HG03469 (cell line): ENCODE results near the gene VTN.

Source experiments
- ATAC-seq: cut with Tn5 transposase; IDR thresholded peaks from one replicate; pipeline ENCODE4 v1.9.1; 2021; ENCODE audit warnings: mild to moderate bottlenecking, moderate library complexity, moderate number of reproducible peaks; ENCODE audit not compliant: unreplicated experiment

The VTN gene

DNA sequence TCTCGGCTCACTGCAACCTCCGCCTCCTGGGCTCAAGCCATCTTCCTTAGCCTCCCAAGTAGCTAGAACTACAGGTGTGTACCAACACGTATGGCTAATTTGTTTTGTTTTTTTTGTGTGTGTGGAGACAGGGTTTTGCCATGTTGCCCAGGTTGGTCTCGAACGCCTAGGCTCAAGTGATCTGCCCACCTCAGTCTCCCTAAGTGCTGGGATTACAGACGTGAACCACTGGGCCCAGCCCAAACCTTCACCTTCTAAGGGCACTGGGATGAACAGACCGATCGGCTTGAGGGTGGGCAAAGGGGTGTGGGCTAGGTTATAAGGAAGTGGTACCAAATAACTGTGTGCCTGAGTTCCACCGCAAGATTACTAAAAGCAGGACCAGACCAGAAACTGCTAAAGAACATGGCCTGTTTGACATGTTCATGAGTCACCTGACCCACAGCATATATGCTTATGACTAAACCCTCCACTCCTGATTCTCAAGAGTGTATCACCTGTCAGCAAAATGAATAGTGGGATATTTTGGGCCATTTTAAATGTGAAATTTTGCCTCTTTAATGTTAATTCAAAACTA, 43.0 kb downstream of the VTN start:
- ATAC-seq, result no peak

DNA sequence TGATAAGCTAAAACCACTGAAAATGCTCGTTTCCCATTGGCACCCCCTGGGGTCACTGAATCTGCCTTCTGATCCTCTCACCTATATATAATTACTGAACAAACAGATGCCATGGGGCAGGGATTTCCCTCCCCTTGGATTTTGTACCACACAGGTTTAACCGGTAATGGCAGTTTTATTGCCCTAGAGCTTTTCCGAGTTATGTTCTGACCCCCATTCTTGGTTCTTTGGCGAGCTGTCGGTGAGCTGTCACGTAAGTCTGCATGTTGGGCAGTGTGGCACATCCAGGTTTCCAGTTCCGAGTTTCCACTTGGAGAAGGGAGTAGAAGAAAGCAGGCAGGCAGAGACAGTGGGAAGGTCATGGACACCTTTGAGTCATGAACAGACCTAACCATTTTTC, 44.0 kb downstream of the VTN start:
- ATAC-seq, result no peak

DNA sequence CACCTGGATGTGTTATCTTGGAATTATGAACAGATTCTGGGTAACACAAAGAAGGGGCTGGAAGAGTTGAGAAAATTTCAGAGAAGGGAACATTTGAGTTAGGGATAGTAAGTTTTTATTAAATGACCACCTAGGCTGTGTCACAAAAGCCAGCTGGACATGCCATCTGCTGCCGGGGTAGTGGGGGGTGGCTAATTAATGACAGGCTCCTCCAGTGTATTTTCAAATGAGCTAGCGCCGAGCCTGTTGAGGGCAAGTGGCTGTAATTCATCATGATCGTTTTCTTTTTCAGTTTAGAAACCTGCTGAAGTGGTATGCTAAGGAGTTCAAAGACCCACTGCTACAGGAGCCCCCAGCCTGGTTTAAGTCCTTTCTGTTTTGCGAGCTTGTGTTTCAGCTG, 44.9 kb downstream of the VTN start:
- no peak for ATAC-seq

DNA sequence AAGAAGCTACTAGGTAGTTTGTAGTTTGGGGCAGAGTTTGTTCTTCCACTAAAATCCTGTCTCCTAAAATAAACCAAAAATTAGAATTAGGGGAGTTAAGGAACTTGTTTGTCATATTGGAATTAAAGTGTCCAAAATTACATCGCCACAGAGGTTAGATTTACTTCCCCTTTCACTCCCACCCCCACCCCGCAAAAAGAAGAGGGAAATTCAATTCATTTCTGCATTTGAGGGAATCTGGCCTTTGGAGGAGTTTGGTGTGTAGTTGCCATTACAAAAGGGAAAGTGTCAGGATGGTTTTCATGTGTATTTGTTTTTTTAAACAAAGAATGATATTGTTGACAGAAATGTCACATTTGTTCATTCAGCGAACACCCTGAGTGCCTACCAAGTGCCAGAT, 45.3 kb downstream of the VTN start:
- ATAC-seq, result no peak

DNA sequence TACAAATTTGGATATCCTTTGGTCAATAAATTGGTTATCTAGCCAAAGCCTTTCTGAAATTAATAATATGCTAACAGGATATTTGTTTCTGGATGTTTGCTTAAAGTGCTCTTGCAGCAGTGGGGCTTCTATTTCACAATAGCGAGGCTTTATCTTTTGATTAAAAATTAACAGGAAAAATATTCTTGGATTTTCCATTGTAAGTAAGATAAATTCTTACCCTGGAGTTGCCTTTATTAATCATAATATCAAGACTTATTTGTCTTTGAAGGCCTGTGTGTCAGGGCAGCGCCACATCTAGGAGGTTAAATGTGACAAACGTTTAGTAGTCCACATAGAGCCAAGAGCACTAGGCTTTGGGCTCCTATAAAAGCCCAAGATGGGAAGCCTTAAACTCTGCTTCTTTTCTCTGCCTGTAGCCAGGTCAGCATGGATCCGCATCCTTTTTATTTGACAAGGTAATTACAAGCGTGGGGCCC, 45.8 kb downstream of the VTN start:
- ATAC-seq, result no peak

DNA sequence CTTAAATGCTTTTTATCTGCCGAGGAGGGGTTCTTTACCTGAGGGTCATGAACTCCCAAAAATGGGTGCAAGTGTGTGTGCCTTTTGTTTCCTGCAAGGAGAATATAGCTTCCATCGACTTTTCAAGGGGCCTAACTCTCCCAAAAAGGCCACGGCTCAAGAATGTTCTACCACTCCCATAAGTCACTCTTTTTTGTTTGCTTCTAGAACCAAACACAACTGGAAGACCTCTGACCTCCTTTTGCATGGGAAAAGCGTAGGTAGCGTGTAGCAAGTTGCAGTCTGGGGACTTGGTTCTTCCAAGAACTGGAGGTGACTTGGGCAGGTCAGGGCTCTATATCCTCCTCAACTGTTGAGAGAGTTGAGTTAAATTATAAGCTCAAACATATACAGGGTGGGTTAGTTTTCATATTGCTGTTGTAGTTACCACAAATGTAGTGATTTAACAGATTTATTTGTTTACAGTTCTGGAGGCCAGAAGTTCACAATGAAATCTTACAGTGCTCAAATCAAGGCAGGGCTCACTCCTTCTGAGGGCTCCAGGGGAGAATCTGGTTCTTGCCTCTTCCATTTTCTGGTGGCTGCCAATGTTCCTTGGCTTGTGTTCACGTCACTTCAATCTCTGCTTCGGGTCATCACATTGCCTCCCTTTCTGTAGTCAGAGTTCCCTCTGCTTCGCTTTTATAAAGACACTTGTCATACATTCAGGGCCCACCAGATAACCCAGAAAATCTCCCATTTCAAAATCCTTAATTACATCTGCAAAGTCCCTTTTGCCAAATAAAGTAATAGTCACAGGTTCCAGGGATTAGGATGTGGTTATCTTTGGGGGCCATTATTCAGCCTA, 49.7 kb downstream of the VTN start:
- ATAC-seq, result no peak

DNA sequence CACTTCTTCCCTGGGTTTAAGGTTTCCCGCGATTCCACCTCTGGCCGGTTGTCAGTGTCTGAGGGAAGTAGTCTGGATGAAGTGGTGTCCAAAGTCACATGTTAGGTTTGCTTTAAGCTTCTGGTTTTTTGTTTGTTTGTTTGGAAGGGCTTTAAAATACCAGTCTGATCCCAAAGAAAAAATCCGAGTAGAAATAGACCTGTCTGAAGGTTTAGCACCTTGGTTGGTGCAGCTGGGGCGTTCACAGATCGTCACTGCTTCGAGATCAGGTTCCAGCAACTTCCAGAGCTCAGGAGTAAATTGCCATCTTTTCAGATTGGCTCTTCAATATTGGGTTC, 50.5 kb downstream of the VTN start:
- ATAC-seq, result no peak

DNA sequence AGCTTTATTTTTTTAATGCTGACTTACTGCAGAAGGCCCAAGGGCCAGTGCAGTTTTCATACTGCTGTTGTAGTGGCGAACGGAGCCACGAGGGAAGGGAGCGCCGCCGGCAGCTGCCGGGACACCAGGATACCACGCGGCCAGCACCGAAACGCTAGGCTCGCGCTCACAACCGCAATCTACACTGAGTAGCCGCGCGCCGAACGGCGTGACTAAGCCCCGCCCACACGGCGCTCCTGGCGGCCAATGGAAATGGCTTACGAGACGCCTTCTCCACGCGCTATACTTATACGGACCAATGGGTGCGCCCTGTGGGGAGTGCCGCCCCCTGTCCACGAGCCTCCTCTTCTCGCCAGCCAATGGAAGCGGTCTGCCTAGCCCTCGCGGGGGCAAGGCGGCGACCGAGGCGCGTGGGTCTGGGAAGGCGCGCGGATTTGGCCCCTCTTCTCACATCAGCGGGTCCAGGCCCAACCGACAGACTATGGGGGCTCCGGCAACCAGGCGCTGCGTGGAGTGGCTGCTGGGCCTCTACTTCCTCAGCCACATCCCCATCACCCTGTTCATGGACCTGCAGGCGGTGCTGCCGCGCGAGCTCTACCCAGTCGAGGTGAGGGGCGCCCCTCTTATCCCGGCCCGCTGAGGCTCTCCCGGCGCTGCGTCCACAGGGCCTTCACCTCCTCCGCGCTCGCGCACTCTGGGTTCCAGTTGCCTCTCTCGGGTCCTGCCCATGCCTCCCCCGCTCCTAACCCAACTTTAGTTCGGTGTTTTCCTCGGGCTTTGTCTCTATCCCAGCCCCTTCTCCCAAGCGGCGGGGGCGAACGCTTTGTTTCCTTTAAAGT, 51.1 kb downstream of the VTN start, which contains the start of gene TMEM97:
TSS of gene TMEM97 (plus strand) at position 442 of the 839 bp plus-strand sequence. CDS start at position 482, 40 bp downstream.
- ATAC-seq, result peak; percentile 77

DNA sequence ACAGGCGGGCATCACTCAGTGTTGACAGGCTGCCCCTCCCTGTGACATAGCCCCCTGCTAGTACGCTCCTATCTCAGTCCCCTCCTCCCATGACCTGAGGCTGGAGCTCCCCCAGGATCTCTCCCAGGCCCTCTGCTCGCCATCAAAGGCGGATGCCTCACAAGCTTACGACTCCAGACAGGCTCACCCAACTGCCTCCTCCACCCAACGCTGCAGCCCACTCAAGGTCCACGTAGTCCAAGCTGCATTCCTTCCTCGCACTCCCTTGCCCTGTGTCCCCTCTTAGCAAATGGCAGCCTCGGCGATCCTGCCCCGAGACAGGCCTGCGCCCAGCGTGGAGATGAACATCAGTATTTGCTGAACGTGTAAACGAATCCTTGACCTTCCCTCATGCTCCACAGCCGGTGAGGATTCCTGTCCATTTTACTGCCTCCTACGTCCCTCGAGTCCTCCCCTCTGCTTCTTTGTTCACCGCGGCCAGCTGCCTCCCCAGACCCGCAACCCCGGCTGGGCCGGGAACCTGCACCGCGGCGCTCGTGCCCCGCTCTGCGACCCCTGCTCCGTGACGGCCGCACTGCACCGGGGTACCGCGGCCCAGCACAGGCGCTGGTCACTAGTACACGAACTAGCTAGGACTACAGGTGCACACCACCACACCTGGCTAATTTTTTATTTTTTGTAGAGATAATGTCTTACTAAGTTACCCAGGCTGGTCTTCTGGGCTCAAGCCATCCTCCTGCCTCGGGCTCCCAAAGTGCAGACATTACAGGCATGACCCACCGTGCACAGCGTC, 51.9 kb downstream of the VTN start:
- ATAC-seq, result no peak
